Measurements from ENCODE around the gene CDK17. TPM values are rescaled to one million over a fixed set of nuclear protein-coding genes. Genes with fewer than 3 reads are reported as not detected.

Gene CDK17
- total RNA-seq, 4 donors from 2014 or later: 32.4 to 64.7 (median 49.0) TPM

- Histone ChIP-seq H3K4me1 (peaks cover 0 to 13% of the 10 kb centered on the region in 2 donors), H3K27ac (no peak overlapping the region), H3K36me3 (no peaks in the 10 kb centered on the region), H3K27me3 (no peaks in the 10 kb centered on the region), H3K9me3 (no peaks in the 10 kb centered on the region), H3K4me3 (replicated peaks in 1 of 3) (no peak overlapping the region)
- intact Hi-C loops (cut with DNase I): no loop called here
- WGBS, 2 donors: 98 to 100% methylated on average over 3 of the region's 3 CpGs
- TF ChIP-seq CTCF (IDR thresholded peaks at IDR 0.05): no peak
- TF ChIP-seq POLR2A (IDR thresholded peaks at IDR 0.05): no peak
- DNase-seq: no peak
Measured at GRCh38 chr12:96327889-96328288, 72.3 kb downstream of the CDK17 start.

GRCh38 chr12:96327346-96327745 is 72.9 kb downstream of the CDK17 start:
- peak; percentile 25 to 37 for DNase-seq
- WGBS, 2 donors: 63 to 76% methylated on average over 1 of the region's 1 CpG
- H3K4me1 ChIP-seq: peaks cover 0 to 13% of the 10 kb centered on the region in 2 donors
- no peak for TF ChIP-seq POLR2A (IDR thresholded peaks at IDR 0.05)
- TF ChIP-seq CTCF (IDR thresholded peaks at IDR 0.05): no peak
- no peaks in the 10 kb centered on the region for H3K9me3 ChIP-seq
- H3K27me3 ChIP-seq: no peaks in the 10 kb centered on the region
- no peak overlapping the region for H3K27ac ChIP-seq
- H3K4me3 ChIP-seq (replicated peaks in 1 of 3): no peak overlapping the region
- H3K36me3 ChIP-seq: no peaks in the 10 kb centered on the region
- intact Hi-C loops (cut with DNase I): no loop called here

- no peak overlapping the region for H3K4me3 ChIP-seq (replicated peaks in 1 of 3)
- no peaks in the 10 kb centered on the region for H3K36me3 ChIP-seq
- WGBS, 2 donors: 89 to 90% methylated on average over 6 of the region's 6 CpGs
- no peak overlapping the region for H3K27ac ChIP-seq
- peaks cover 0 to 13% of the 10 kb centered on the region in 2 donors for H3K4me1 ChIP-seq
- H3K27me3 ChIP-seq: no peaks in the 10 kb centered on the region
- intact Hi-C loops (cut with DNase I): no loop called here
- DNase-seq: no peak
- H3K9me3 ChIP-seq: no peaks in the 10 kb centered on the region
- no peak for TF ChIP-seq CTCF (IDR thresholded peaks at IDR 0.05)
- TF ChIP-seq POLR2A (IDR thresholded peaks at IDR 0.05): no peak
Measured at GRCh38 chr12:96326628-96327227, 73.5 kb downstream of the CDK17 start.

- H3K36me3 ChIP-seq: no peaks in the 10 kb centered on the region
- TF ChIP-seq POLR2A (IDR thresholded peaks at IDR 0.05): no peak
- no peak for TF ChIP-seq CTCF (IDR thresholded peaks at IDR 0.05)
- DNase-seq: no peak
- WGBS, 2 donors: 79 to 90% methylated on average over 3 of the region's 3 CpGs
- no peak overlapping the region for H3K27ac ChIP-seq
- H3K4me3 ChIP-seq (replicated peaks in 1 of 3): no peak overlapping the region
- H3K27me3 ChIP-seq: no peaks in the 10 kb centered on the region
- H3K9me3 ChIP-seq: no peaks in the 10 kb centered on the region
- intact Hi-C loops (cut with DNase I): no loop called here
- H3K4me1 ChIP-seq: peaks cover 0 to 13% of the 10 kb centered on the region in 2 donors
Measured at GRCh38 chr12:96323906-96324305, 76.3 kb downstream of the CDK17 start.

- whole genome bisulfite sequencing, 2 donors: 90 to 98% methylated on average over 1 of the region's 1 CpG
- intact Hi-C loops (cut with DNase I): no loop called here
- H3K27me3 ChIP-seq: no peaks in the 10 kb centered on the region
- no peak overlapping the region for H3K4me3 ChIP-seq (replicated peaks in 1 of 3)
- DNase-seq: no peak
- TF ChIP-seq POLR2A (IDR thresholded peaks at IDR 0.05) (no peak), CTCF (IDR thresholded peaks at IDR 0.05) (no peak)
- H3K36me3 ChIP-seq: no peaks in the 10 kb centered on the region
- no peak overlapping the region for H3K27ac ChIP-seq
- peaks cover 0 to 13% of the 10 kb centered on the region in 2 donors for H3K4me1 ChIP-seq
- H3K9me3 ChIP-seq: no peaks in the 10 kb centered on the region
Measured at GRCh38 chr12:96322720-96323119, 77.5 kb downstream of the CDK17 start.

Data from thyroid gland (tissue), 4 donors.